Neuronal stem cell (in vitro differentiated cells): Measurements from ENCODE around the gene SIRPA.

ENCODE experiments used
- DNase-seq: peaks from one replicate; pipeline ENCODE4 v3.0.0-alpha.2; 2013; ENCODE audit warnings: low spot score
- H2AFZ ChIP-seq: one replicate; pipeline ENCODE4 v1.6.1; 2013; ENCODE audit warnings: mild to moderate bottlenecking, low read length, inconsistent platforms
- H2AK5ac ChIP-seq: 2 replicates; pipeline ENCODE4 v1.6.1; 2013; ENCODE audit warnings: low read depth, mild to moderate bottlenecking, inconsistent platforms, low read length, moderate library complexity, mixed read lengths
- H2BK120ac ChIP-seq: 2 replicates; pipeline ENCODE4 v1.6.1; 2013; ENCODE audit warnings: low read depth, mild to moderate bottlenecking, inconsistent platforms, low read length, moderate library complexity, mixed read lengths
- H2BK12ac ChIP-seq: one replicate; pipeline ENCODE4 v1.6.1; 2013; ENCODE audit warnings: low read length, inconsistent platforms
- H2BK15ac ChIP-seq: 2 replicates; pipeline ENCODE4 v1.6.1; 2013; ENCODE audit warnings: mild to moderate bottlenecking, low read length, inconsistent platforms, mixed read lengths
- H2BK5ac ChIP-seq: one replicate; pipeline ENCODE4 v1.6.1; 2013; ENCODE audit warnings: inconsistent platforms, mild to moderate bottlenecking, low read length, moderate library complexity
- H3K14ac ChIP-seq: one replicate; pipeline ENCODE4 v1.6.1; 2013; ENCODE audit warnings: low read length, inconsistent platforms
- H3K18ac ChIP-seq: 2 replicates; pipeline ENCODE4 v1.6.1; 2013; ENCODE audit warnings: low read length, inconsistent platforms
- H3K23ac ChIP-seq: 2 replicates; pipeline ENCODE4 v1.6.1; 2013; ENCODE audit warnings: low read depth, mild to moderate bottlenecking, mixed read lengths, low read length, inconsistent platforms; ENCODE audit not compliant: poor library complexity
- H3K27ac ChIP-seq: replicated peaks from 3 replicates; pipeline ENCODE4 v1.5.1; 2013; ENCODE audit warnings: low read length, inconsistent platforms
- H3K27me3 ChIP-seq, 3 experiments: 2 replicates each; pipeline ENCODE4 v1.6.1; 2013; ENCODE audit warnings: low read length in 3 of 3, mild to moderate bottlenecking in 2 of 3, inconsistent platforms in 1 of 3, low read depth in 1 of 3, mixed read lengths in 1 of 3, moderate library complexity in 1 of 3; ENCODE audit not compliant: control insufficient read depth in 3 of 3, insufficient read depth in 3 of 3
- H3K36me3 ChIP-seq, 2 donors: replicated peaks in 1 of 2; 2 replicates each; pipeline ENCODE4 v1.6.1; 2013; ENCODE audit warnings: low read length in 2 of 2; ENCODE audit not compliant: control insufficient read depth in 2 of 2, insufficient read depth in 2 of 2
- H3K4ac ChIP-seq: 2 replicates; pipeline ENCODE4 v1.6.1; 2013; ENCODE audit warnings: inconsistent platforms, mild to moderate bottlenecking, low read length, moderate library complexity
- H3K4me1 ChIP-seq, 2 donors: 1 replicate in 1 of 2; 2 replicates in 1 of 2; pipeline ENCODE4 v1.6.1; 2013; ENCODE audit warnings: low read length in 2 of 2, low read depth in 1 of 2; ENCODE audit not compliant: control insufficient read depth in 2 of 2, insufficient read depth in 1 of 2
- H3K4me2 ChIP-seq: one replicate; pipeline ENCODE4 v1.6.1; 2013; ENCODE audit warnings: mild to moderate bottlenecking, low read length, inconsistent platforms; ENCODE audit not compliant: insufficient read depth, poor library complexity, severe bottlenecking
- H3K4me3 ChIP-seq, 2 donors: 2 replicates each; pipeline ENCODE4 v1.5.1; 2013; ENCODE audit warnings: low read length in 2 of 2, mild to moderate bottlenecking in 2 of 2, inconsistent platforms in 1 of 2, moderate library complexity in 1 of 2
- H3K79me1 ChIP-seq: one replicate; pipeline ENCODE4 v1.6.1; 2013; ENCODE audit warnings: low read depth, mild to moderate bottlenecking, inconsistent platforms, low read length, moderate library complexity
- H3K9ac ChIP-seq: one replicate; pipeline ENCODE4 v1.6.1; 2013; ENCODE audit warnings: mild to moderate bottlenecking, low read depth, low read length, inconsistent platforms; ENCODE audit not compliant: poor library complexity
- H3K9me3 ChIP-seq, 2 donors: replicated peaks in 1 of 2; 2 replicates each; pipeline versions ENCODE3 to v1.6.1; 2013; ENCODE audit warnings: low read length in 2 of 2, mild to moderate bottlenecking in 2 of 2, inconsistent platforms in 1 of 2, low read depth in 1 of 2, mixed read lengths in 1 of 2, moderate library complexity in 1 of 2; ENCODE audit not compliant: control insufficient read depth in 2 of 2, insufficient read depth in 1 of 2
- H4K8ac ChIP-seq: one replicate; pipeline ENCODE4 v1.6.1; 2013; ENCODE audit warnings: low read depth, mild to moderate bottlenecking, inconsistent platforms, low read length, moderate library complexity
- H4K91ac ChIP-seq: one replicate; pipeline ENCODE4 v1.6.1; 2013; ENCODE audit warnings: low read length, low read depth, mild to moderate bottlenecking, inconsistent platforms; ENCODE audit not compliant: poor library complexity
- WGBS, 2 donors: extraction: QIAGEN DNeasy Blood & Tissue Kit; methylation state at CpG; one replicate each; pipeline ENCODE4 v1.1.7; 2013; ENCODE audit warnings: missing lambda C conversion rate in 2 of 2, mixed read lengths in 1 of 2; ENCODE audit not compliant: insufficient read length in 2 of 2, insufficient replicate concordance in 1 of 2; ENCODE audit errors: extremely low coverage in 2 of 2; 5-methylcytosine and 5-hydroxymethylcytosine counted together

Gene SIRPA

GRCh38 chr20:1847780-1848179 is 47.4 kb upstream of the SIRPA start:
- Histone ChIP-seq H3K4me3 (no peak overlapping the region), H3K18ac (no peak overlapping the region), H3K9me3 (no peaks in the 10 kb centered on the region), H3K14ac (no peak overlapping the region), H3K4ac (no peak overlapping the region), H2AFZ (no peak overlapping the region), H2BK120ac (no peak overlapping the region), H2BK15ac (no peak overlapping the region), H4K8ac (no peak overlapping the region), H3K4me1 (peaks cover 2 to 5% of the 10 kb centered on the region in 2 donors), H3K27me3 (no peaks in the 10 kb centered on the region), H3K79me1 (no peaks in the 10 kb centered on the region), H2AK5ac (no peak overlapping the region), H3K23ac (no peak overlapping the region), H2BK12ac (no peak overlapping the region), H4K91ac (no peak overlapping the region), H3K4me2 (no peak overlapping the region), H3K36me3 (no peaks in the 10 kb centered on the region), H3K27ac (no peak overlapping the region), H3K9ac (no peak overlapping the region), H2BK5ac (no peak overlapping the region)
- DNase-seq = no peak
- no CpG with 5 or more reads among the region's 2 CpGs for WGBS, 2 donors

DNA sequence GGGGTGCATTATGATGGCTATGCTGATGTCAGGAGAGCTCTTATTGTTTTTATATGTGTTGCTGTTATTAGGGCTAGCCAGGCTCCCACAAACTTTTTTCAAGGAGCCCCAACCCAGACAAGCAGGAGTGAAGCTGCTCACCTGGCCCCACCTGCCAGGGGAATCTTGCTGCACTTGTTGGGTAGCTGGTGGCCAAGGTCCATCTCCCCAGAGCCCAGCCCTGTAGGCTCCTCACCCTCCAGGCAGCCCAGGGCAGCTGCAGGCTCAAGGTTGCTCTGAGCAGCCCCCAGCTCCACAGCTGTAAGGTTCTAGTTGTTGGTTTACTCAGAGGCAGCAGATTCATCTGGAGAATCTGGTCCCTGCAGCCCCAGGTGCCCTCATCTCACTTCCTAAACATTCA is 46.8 kb upstream of the SIRPA start:
- H3K18ac ChIP-seq = peak overlapping the region; percentile 58
- no peak overlapping the region for H4K8ac ChIP-seq
- H2AFZ ChIP-seq = no peak overlapping the region
- DNase-seq = no peak
- H3K9ac ChIP-seq = no peak overlapping the region
- H3K9me3 ChIP-seq = no peaks in the 10 kb centered on the region
- H4K91ac ChIP-seq = peak overlapping the region; percentile 22
- H3K23ac ChIP-seq = no peak overlapping the region
- H3K14ac ChIP-seq = no peak overlapping the region
- H3K27ac ChIP-seq = no peak overlapping the region
- H3K27me3 ChIP-seq = no peaks in the 10 kb centered on the region
- H2BK5ac ChIP-seq = no peak overlapping the region
- H3K4me1 ChIP-seq = peaks cover 2 to 5% of the 10 kb centered on the region in 2 donors
- no peak overlapping the region for H3K4me3 ChIP-seq
- H3K4me2 ChIP-seq = no peak overlapping the region
- no peaks in the 10 kb centered on the region for H3K79me1 ChIP-seq
- H2AK5ac ChIP-seq = peak overlapping the region; percentile 42
- no peak overlapping the region for H3K4ac ChIP-seq
- H2BK12ac ChIP-seq = peak overlapping the region; percentile 61
- H2BK120ac ChIP-seq = no peak overlapping the region
- no peak overlapping the region for H2BK15ac ChIP-seq
- no peaks in the 10 kb centered on the region for H3K36me3 ChIP-seq

DNA sequence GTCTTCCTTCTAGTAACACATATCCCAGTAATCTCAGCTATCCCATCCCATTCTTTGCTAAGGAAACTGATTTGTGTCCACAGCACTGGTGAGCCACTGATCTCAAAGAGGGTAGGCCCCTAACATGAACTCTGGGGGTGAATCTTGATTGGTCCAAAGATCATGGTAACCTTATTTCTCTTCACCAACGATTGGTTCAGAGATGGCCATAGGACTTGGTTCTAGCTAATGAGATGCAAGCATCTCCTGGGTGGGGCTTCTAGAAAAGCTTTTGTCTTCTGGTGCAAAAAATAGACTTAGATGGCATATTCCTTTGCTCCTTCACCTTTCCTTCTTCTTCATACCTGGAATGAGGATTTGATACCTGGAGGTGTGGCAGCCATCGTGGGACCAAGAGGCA is 43.8 kb upstream of the SIRPA start:
- Histone ChIP-seq H4K91ac (no peak overlapping the region), H3K36me3 (no peaks in the 10 kb centered on the region), H3K27ac (no peak overlapping the region), H3K18ac (no peak overlapping the region), H3K79me1 (no peaks in the 10 kb centered on the region), H3K9me3 (no peaks in the 10 kb centered on the region), H2BK5ac (no peak overlapping the region), H3K9ac (no peak overlapping the region), H3K23ac (no peak overlapping the region), H2BK15ac (no peak overlapping the region), H3K4me2 (no peak overlapping the region), H3K27me3 (peaks cover 0 to 6% (median 0%) of the 10 kb centered on the region in 3 experiments), H2BK120ac (no peak overlapping the region), H4K8ac (no peak overlapping the region), H3K4me1 (peaks cover 2 to 11% of the 10 kb centered on the region in 2 donors), H3K14ac (no peak overlapping the region), H2AK5ac (no peak overlapping the region), H2BK12ac (no peak overlapping the region), H3K4ac (no peak overlapping the region), H2AFZ (no peak overlapping the region), H3K4me3 (no peak overlapping the region)
- DNase-seq = no peak
- WGBS, 2 donors = no CpG with 5 or more reads among the region's 2 CpGs

- Histone ChIP-seq H2BK12ac (no peak overlapping the region), H3K4me3 (no peak overlapping the region), H3K14ac (no peak overlapping the region), H3K79me1 (no peaks in the 10 kb centered on the region), H2AK5ac (no peak overlapping the region), H2BK120ac (no peak overlapping the region), H4K91ac (no peak overlapping the region), H2BK15ac (no peak overlapping the region), H3K9me3 (no peaks in the 10 kb centered on the region), H3K27me3 (peaks cover 0 to 8% (median 0%) of the 10 kb centered on the region in 3 experiments), H2AFZ (no peak overlapping the region), H3K4ac (no peak overlapping the region), H2BK5ac (no peak overlapping the region), H3K9ac (no peak overlapping the region), H3K18ac (no peak overlapping the region), H3K36me3 (no peaks in the 10 kb centered on the region), H3K27ac (no peak overlapping the region), H3K4me1 (peaks cover 2 to 11% of the 10 kb centered on the region in 2 donors), H4K8ac (no peak overlapping the region), H3K23ac (no peak overlapping the region), H3K4me2 (no peak overlapping the region)
- no CpG with 5 or more reads among the region's 7 CpGs for WGBS, 2 donors
- DNase-seq = no peak
Measured at GRCh38 chr20:1853473-1853872, 41.7 kb upstream of the SIRPA start.
